NCI-H2107 (cell line): Measurements from ENCODE around the gene SIK3.

ENCODE experiments used
- DNase-seq: peaks from one replicate; lab custom pipeline; 2025; lab: John Stamatoyannopoulos, UW

Gene SIK3

GRCh38 chr11:116893906-116894305 is 204.3 kb downstream of the SIK3 start:
- no peak for DNase-seq

GRCh38 chr11:116893437-116893836 is 204.8 kb downstream of the SIK3 start:
- DNase-seq: no peak

GRCh38 chr11:116892374-116892773 is 205.9 kb downstream of the SIK3 start:
- DNase-seq: no peak

GRCh38 chr11:116891746-116892145 is 206.5 kb downstream of the SIK3 start:
- DNase-seq: no peak

- no peak for DNase-seq
Measured at GRCh38 chr11:116890607-116891006, 207.6 kb downstream of the SIK3 start.

- DNase-seq: no peak
Measured at GRCh38 chr11:116890193-116890592, 208.0 kb downstream of the SIK3 start.

GRCh38 chr11:116888884-116889549 is 209.2 kb downstream of the SIK3 start:
- DNase-seq: no peak

- no peak for DNase-seq
Measured at GRCh38 chr11:116888024-116888423, 210.2 kb downstream of the SIK3 start.

- no peak for DNase-seq
Measured at GRCh38 chr11:116885951-116886655, 212.1 kb downstream of the SIK3 start.

- no peak for DNase-seq
Measured at GRCh38 chr11:116882386-116882785, 215.8 kb downstream of the SIK3 start.

- peak; percentile 44 for DNase-seq
Measured at GRCh38 chr11:116881143-116881542, 217.1 kb downstream of the SIK3 start.

- peak; percentile 19 for DNase-seq
Measured at GRCh38 chr11:116879800-116880625, 218.2 kb downstream of the SIK3 start.

- no peak for DNase-seq
Measured at GRCh38 chr11:116876656-116877055, 221.6 kb downstream of the SIK3 start.

- no peak for DNase-seq
Measured at GRCh38 chr11:116875194-116875593, 223.0 kb downstream of the SIK3 start.

- DNase-seq: no peak
Measured at GRCh38 chr11:116874251-116874650, 224.0 kb downstream of the SIK3 start.

GRCh38 chr11:116873381-116873780 is 224.8 kb downstream of the SIK3 start:
- no peak for DNase-seq

GRCh38 chr11:116871248-116871647 is 227.0 kb downstream of the SIK3 start:
- no peak for DNase-seq

- no peak for DNase-seq
Measured at GRCh38 chr11:116870054-116870453, 228.2 kb downstream of the SIK3 start.

- no peak for DNase-seq
Measured at GRCh38 chr11:116869610-116870009, 228.6 kb downstream of the SIK3 start.

- DNase-seq: no peak
Measured at GRCh38 chr11:116868066-116868465, 230.2 kb downstream of the SIK3 start.

GRCh38 chr11:116867619-116868018 is 230.6 kb downstream of the SIK3 start:
- no peak for DNase-seq

GRCh38 chr11:116866804-116867455 is 231.3 kb downstream of the SIK3 start:
- no peak for DNase-seq
